Stomach smooth muscle (tissue), 2 donors: Measurements from ENCODE around the gene NOL4L.
A peak's percentile ranks its signal among the peaks of the same experiment; 100 is the strongest.

Experiments
- H3K27ac ChIP-seq: one replicate; pipeline ENCODE4 v1.7.0; 2013; ENCODE audit warnings: mild to moderate bottlenecking, low read length, inconsistent platforms
- H3K27me3 ChIP-seq, 2 donors: one replicate each; pipeline ENCODE4 v1.7.0; 2013; ENCODE audit warnings: low read length in 2 of 2; ENCODE audit not compliant: insufficient read depth in 2 of 2, control insufficient read depth in 1 of 2
- H3K36me3 ChIP-seq, 2 donors: one replicate each; pipeline ENCODE4 v1.7.0; 2013; ENCODE audit warnings: low read length in 2 of 2; ENCODE audit not compliant: control insufficient read depth in 2 of 2, insufficient read depth in 2 of 2
- H3K4me1 ChIP-seq: one replicate; pipeline ENCODE4 v1.7.0; 2013; ENCODE audit warnings: low read length; ENCODE audit not compliant: control insufficient read depth, insufficient read depth
- H3K4me3 ChIP-seq, 2 donors: one replicate each; pipeline ENCODE4 v1.7.0; 2013; ENCODE audit warnings: low read length in 2 of 2
- H3K9ac ChIP-seq, 2 donors: one replicate each; pipeline ENCODE4 v1.7.0; 2013; ENCODE audit warnings: low read length in 2 of 2, mild to moderate bottlenecking in 1 of 2
- H3K9me3 ChIP-seq, 2 donors: one replicate each; pipeline ENCODE4 v1.7.0; 2013; ENCODE audit warnings: low read length in 2 of 2; ENCODE audit not compliant: control insufficient read depth in 2 of 2
- donor health status: healthy.
- donor health status: Pancreatic carcinoma.

Gene NOL4L

GRCh38 chr20:32449057-32449889 is 135.9 kb downstream of the NOL4L start:
- H3K27me3 ChIP-seq: no peaks in the 10 kb centered on the region
- H3K4me3 ChIP-seq: no peak overlapping the region
- no peak overlapping the region for H3K9ac ChIP-seq
- H3K27ac ChIP-seq: peak overlapping the region; percentile 53
- H3K4me1 ChIP-seq: peaks cover 34% of the 10 kb centered on the region
- H3K36me3 ChIP-seq: peaks cover 37 to 41% of the 10 kb centered on the region in 2 donors
- H3K9me3 ChIP-seq: no peaks in the 10 kb centered on the region

GRCh38 chr20:32448306-32449056 is 136.7 kb downstream of the NOL4L start:
- Histone ChIP-seq H3K27ac (peak overlapping the region; percentile 53), H3K36me3 (peaks cover 35 to 38% of the 10 kb centered on the region in 2 donors), H3K4me1 (peaks cover 34% of the 10 kb centered on the region), H3K9me3 (no peaks in the 10 kb centered on the region), H3K4me3 (no peak overlapping the region), H3K27me3 (no peaks in the 10 kb centered on the region), H3K9ac (no peak overlapping the region)

GRCh38 chr20:32447136-32448027 is 137.8 kb downstream of the NOL4L start:
- H3K27me3 ChIP-seq: no peaks in the 10 kb centered on the region
- peak overlapping the region; percentile 53 for H3K27ac ChIP-seq
- H3K9me3 ChIP-seq: no peaks in the 10 kb centered on the region
- peaks cover 34% of the 10 kb centered on the region for H3K4me1 ChIP-seq
- H3K4me3 ChIP-seq: no peak overlapping the region
- H3K36me3 ChIP-seq: peaks cover 24 to 30% of the 10 kb centered on the region in 2 donors
- H3K9ac ChIP-seq: peak overlapping the region in 1 of 2 donors; percentile 13

- peaks cover 34% of the 10 kb centered on the region for H3K4me1 ChIP-seq
- H3K36me3 ChIP-seq: peaks cover 18 to 25% of the 10 kb centered on the region in 2 donors
- H3K27me3 ChIP-seq: no peaks in the 10 kb centered on the region
- peak overlapping the region in 1 of 2 donors; percentile 13 for H3K9ac ChIP-seq
- H3K4me3 ChIP-seq: no peak overlapping the region
- H3K9me3 ChIP-seq: no peaks in the 10 kb centered on the region
- H3K27ac ChIP-seq: no peak overlapping the region
These were observed 138.6 kb downstream of the NOL4L start for GRCh38 chr20:32446301-32447100.

- Histone ChIP-seq H3K4me3 (no peak overlapping the region), H3K36me3 (peaks cover 15 to 23% of the 10 kb centered on the region in 2 donors), H3K9ac (no peak overlapping the region)
These were observed 139.4 kb downstream of the NOL4L start for GRCh38 chr20:32445539-32446273.

GRCh38 chr20:32444474-32445220 is 140.5 kb downstream of the NOL4L start:
- Histone ChIP-seq H3K4me1 (peaks cover 31% of the 10 kb centered on the region), H3K9ac (no peak overlapping the region), H3K9me3 (no peaks in the 10 kb centered on the region), H3K36me3 (peaks cover 15 to 21% of the 10 kb centered on the region in 2 donors), H3K27ac (no peak overlapping the region), H3K4me3 (no peak overlapping the region), H3K27me3 (no peaks in the 10 kb centered on the region)

More at GRCh38 chr20:32445539-32446273, 139.4 kb downstream of the NOL4L start:
- no peaks in the 10 kb centered on the region for H3K9me3 ChIP-seq
- no peak overlapping the region for H3K27ac ChIP-seq
- H3K27me3 ChIP-seq: no peaks in the 10 kb centered on the region
- peaks cover 31% of the 10 kb centered on the region for H3K4me1 ChIP-seq

GRCh38 chr20:32443386-32443974 is 141.7 kb downstream of the NOL4L start:
- no peak overlapping the region for H3K9ac ChIP-seq
- H3K27ac ChIP-seq: no peak overlapping the region
- no peaks in the 10 kb centered on the region for H3K9me3 ChIP-seq
- no peak overlapping the region for H3K4me3 ChIP-seq
- H3K36me3 ChIP-seq: peaks cover 26 to 28% of the 10 kb centered on the region in 2 donors
- H3K4me1 ChIP-seq: peaks cover 25% of the 10 kb centered on the region
- H3K27me3 ChIP-seq: no peaks in the 10 kb centered on the region

- Histone ChIP-seq H3K27me3 (no peaks in the 10 kb centered on the region), H3K27ac (no peak overlapping the region), H3K4me1 (peaks cover 18% of the 10 kb centered on the region), H3K36me3 (peaks cover 32 to 34% of the 10 kb centered on the region in 2 donors), H3K4me3 (no peak overlapping the region), H3K9me3 (no peaks in the 10 kb centered on the region), H3K9ac (no peak overlapping the region)
These were observed 142.3 kb downstream of the NOL4L start for GRCh38 chr20:32442630-32443373.
